Measurements from ENCODE around the gene IL23A.
"Not testable (repeated sequence)": the region's sequence is repeated elsewhere in the genome, so short reads cannot be mapped to it uniquely, and the experiment has no call there.

DNA sequence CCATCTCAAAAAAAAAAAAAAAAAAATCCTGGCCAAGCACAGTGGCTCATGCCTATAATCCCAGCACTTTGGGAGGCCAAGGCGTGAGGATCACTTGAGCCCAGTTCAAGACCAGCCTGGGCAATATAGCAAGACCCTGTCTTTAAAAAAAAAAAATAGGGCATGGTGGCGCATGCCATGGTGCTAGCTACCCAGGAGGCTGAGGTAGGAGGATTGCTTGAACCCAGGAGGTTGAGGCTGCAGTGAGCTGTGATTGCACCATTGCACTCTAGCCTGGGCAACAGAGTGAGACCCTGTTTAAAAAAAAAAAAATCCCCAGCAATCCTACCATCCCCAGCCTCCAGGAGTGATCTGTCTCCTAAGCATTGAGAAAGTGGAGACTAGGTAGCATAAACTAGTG is 3.6 kb downstream of the IL23A start:
- not testable (repeated sequence) for TF ChIP-seq CTCF (IDR thresholded peaks at IDR 0.05; ENCODE audit: low read depth, low read length, poor library complexity, severe bottlenecking); EZH2phosphoT487 (IDR thresholded peaks at IDR 0.05; ENCODE audit: borderline replicate concordance, low read length)
